Activated CD8-positive, alpha-beta memory T cell treated with anti-CD3 and anti-CD28 coated beads, Interleukin-2, amount 50 U/mL, for 1 hour (primary cell): Measurements from ENCODE around the gene EXOC6.
"Not testable (repeated sequence)": the region's sequence is repeated elsewhere in the genome, so short reads cannot be mapped to it uniquely, and the experiment has no call there.

Experiments used
- DNase-seq: peaks from one replicate; pipeline ENCODE4 v3.0.0-alpha.2; 2020; ENCODE audit errors: extremely low read depth

EXOC6 gene

GRCh38 chr10:93079663-93080349 lies 231.5 kb downstream of the EXOC6 start:
- DNase-seq, result no peak

- DNase-seq, result no peak
These were observed 232.2 kb downstream of the EXOC6 start for GRCh38 chr10:93080350-93081046.

GRCh38 chr10:93081318-93081717 lies 233.0 kb downstream of the EXOC6 start:
- DNase-seq, result no peak

GRCh38 chr10:93081834-93082233 lies 233.5 kb downstream of the EXOC6 start:
- DNase-seq, result no peak

- DNase-seq, result no peak
These were observed 235.6 kb downstream of the EXOC6 start for GRCh38 chr10:93083743-93084539.

- DNase-seq, result no peak
These were observed 237.0 kb downstream of the EXOC6 start for GRCh38 chr10:93085272-93085859.

GRCh38 chr10:93086289-93086688 lies 238.0 kb downstream of the EXOC6 start:
- DNase-seq, result no peak

- DNase-seq, result no peak
These were observed 239.5 kb downstream of the EXOC6 start for GRCh38 chr10:93087846-93088245.

GRCh38 chr10:93088466-93088865 lies 240.1 kb downstream of the EXOC6 start:
- DNase-seq, result no peak

- DNase-seq, result no peak
These were observed 242.3 kb downstream of the EXOC6 start for GRCh38 chr10:93090619-93091018.

- no peak for DNase-seq
These were observed 243.6 kb downstream of the EXOC6 start for GRCh38 chr10:93091960-93092359.

- DNase-seq, result no peak
These were observed 246.9 kb downstream of the EXOC6 start for GRCh38 chr10:93095225-93095624.

- no peak for DNase-seq
These were observed 248.6 kb downstream of the EXOC6 start for GRCh38 chr10:93096901-93097300.

- no peak for DNase-seq
These were observed 249.1 kb downstream of the EXOC6 start for GRCh38 chr10:93097386-93097785.

- DNase-seq, result no peak
These were observed 250.5 kb downstream of the EXOC6 start for GRCh38 chr10:93098816-93099215.

- no peak for DNase-seq
These were observed 251.3 kb downstream of the EXOC6 start for GRCh38 chr10:93099670-93100069.

GRCh38 chr10:93101148-93101547 lies 252.8 kb downstream of the EXOC6 start:
- not testable (repeated sequence) for DNase-seq

- no peak for DNase-seq
These were observed 255.6 kb downstream of the EXOC6 start for GRCh38 chr10:93103953-93104352.

GRCh38 chr10:93106631-93107072 lies 258.3 kb downstream of the EXOC6 start:
- DNase-seq, result no peak
